PC-9 (cell line): ENCODE measurements around the gene RFT1. TPM values are rescaled to one million over a fixed set of nuclear protein-coding genes. Genes with fewer than 3 reads are reported as not detected.

Experiments
- BruUV-seq: library from RNA; stranded (reverse); fragments of 400-500 nt; replicated peaks from 2 replicates; lab custom pipeline; 2021; lab: Mats Ljungman, UMichigan
- CTCF ChIA-PET: fragments of 300-600 bp; sonication (Branson Sonifier 250); formaldehyde crosslinking; loops from one replicate; lab custom pipeline; 2022; ENCODE audit warnings: antibody characterized with exemption; lab: Charles Lee
- POLR2A ChIA-PET: fragments of 300-600 bp; sonication (Branson Sonifier 250); formaldehyde crosslinking; loops from one replicate; lab custom pipeline; 2022; ENCODE audit warnings: antibody characterized with exemption; ENCODE audit not compliant: unreplicated experiment; lab: Charles Lee
- DNase-seq, 2 experiments: peaks; one replicate each; pipeline versions ENCODE4 v3.0.0 to v3.0.0-alpha.2; 2015 to 2022; ENCODE audit warnings: mixed read lengths in 1 of 2
- H2AFZ ChIP-seq: fragments of 200-600 bp; sonication (generic); 2 replicates; pipeline ENCODE4 v1.8.1; 2017; ENCODE audit warnings: antibody characterized with exemption
- H3F3A ChIP-seq: fragments of 200-600 bp; sonication (generic); 2 replicates; pipeline ENCODE4 v1.8.1; 2017; ENCODE audit warnings: antibody characterized with exemption, mild to moderate bottlenecking, low read depth; ENCODE audit not compliant: insufficient read depth
- H3K27ac ChIP-seq: fragments of 200-600 bp; sonication (generic); 2 replicates; pipeline ENCODE4 v1.6.1; 2016; ENCODE audit warnings: mixed run types
- H3K27me3 ChIP-seq: fragments of 200-600 bp; sonication (generic); 2 replicates; pipeline ENCODE4 v1.6.1; 2016; ENCODE audit warnings: low read depth, mixed run types; ENCODE audit not compliant: insufficient read depth
- H3K36me3 ChIP-seq: fragments of 200-600 bp; sonication (generic); 2 replicates; pipeline ENCODE4 v1.6.1; 2016; ENCODE audit warnings: low read depth, mixed run types
- H3K4me1 ChIP-seq: fragments of 200-600 bp; sonication (generic); replicated peaks from 2 replicates; pipeline ENCODE4 v1.6.1; 2016; ENCODE audit warnings: mixed run types; ENCODE audit not compliant: insufficient read depth
- H3K4me2 ChIP-seq: fragments of 200-600 bp; sonication (generic); 2 replicates; pipeline ENCODE4 v1.6.1; 2017; ENCODE audit warnings: mixed run types
- H3K4me3 ChIP-seq: fragments of 200-600 bp; sonication (generic); 2 replicates; pipeline ENCODE4 v1.6.1; 2016; ENCODE audit warnings: mixed run types
- H3K79me2 ChIP-seq: fragments of 200-600 bp; sonication (generic); 2 replicates; pipeline ENCODE4 v1.6.1; 2017; ENCODE audit warnings: low read depth, mixed run types
- H3K9me2 ChIP-seq: fragments of 200-600 bp; sonication (generic); 2 replicates; pipeline ENCODE4 v1.8.1; 2017; ENCODE audit warnings: mild to moderate bottlenecking; ENCODE audit not compliant: insufficient read depth
- H3K9me3 ChIP-seq: fragments of 200-600 bp; sonication (generic); 2 replicates; pipeline ENCODE4 v1.8.1; 2016; ENCODE audit warnings: low read depth; ENCODE audit not compliant: insufficient read depth
- H4K20me1 ChIP-seq: fragments of 200-600 bp; sonication (generic); 2 replicates; pipeline ENCODE4 v1.8.1; 2017; ENCODE audit not compliant: insufficient read depth
- EZH2 ChIP-seq: fragments of 200-600 bp; sonication (generic); IDR thresholded peaks from 2 replicates; pipeline ENCODE4 v1.8.0; 2017; ENCODE audit warnings: antibody characterized with exemption, low read depth
- intact Hi-C: fragments of 100-400 bp; cut with micrococcal nuclease; formaldehyde crosslinking; loops from one replicate; pipeline ENCODE4 v1.10.0; 2022; ENCODE audit not compliant: unreplicated experiment
- total RNA-seq: library from RNA; stranded (reverse); gene quantifications from 2 replicates; pipeline ENCODE4 v1.2.3, GENCODE V29; 2021
- TF ChIP-seq, protein P1 (sequence below): fragments of 200-600 bp; sonication (generic); conservative IDR thresholded peaks from 2 replicates; pipeline ENCODE4 v1.6.1; 2017; ENCODE audit warnings: mixed run types, antibody characterized with exemption, mild to moderate bottlenecking, moderate library complexity

RFT1 gene
- total RNA-seq, 1 experiment from 2014 or later: 31.0 TPM

DNA sequence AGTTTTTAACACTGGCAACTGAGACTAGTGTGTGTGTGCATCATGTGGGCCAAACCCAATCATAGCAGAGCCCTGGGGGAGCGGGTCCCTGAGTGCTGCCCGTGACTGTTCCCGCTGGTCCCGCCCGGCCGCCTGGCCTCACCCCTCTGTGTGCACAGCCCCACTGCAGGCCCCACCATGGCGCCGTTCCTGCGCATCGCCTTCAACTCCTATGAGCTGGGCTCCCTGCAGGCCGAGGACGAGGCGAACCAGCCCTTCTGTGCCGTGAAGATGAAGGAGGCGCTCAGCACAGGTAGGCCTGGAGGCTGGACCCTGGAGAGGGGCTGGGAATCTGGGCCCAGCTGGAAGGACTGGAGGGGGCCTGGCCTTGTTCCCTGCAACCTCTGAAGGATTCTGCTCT is 48.0 kb upstream of the RFT1 start:
- intact Hi-C loops: no loop called here
- no peak overlapping the region for H3K4me3 ChIP-seq
- no peaks in the 10 kb centered on the region for H4K20me1 ChIP-seq
- H3K9me3 ChIP-seq: no peaks in the 10 kb centered on the region
- TF ChIP-seq EZH2: no peak
- TF ChIP-seq, protein P1, sequence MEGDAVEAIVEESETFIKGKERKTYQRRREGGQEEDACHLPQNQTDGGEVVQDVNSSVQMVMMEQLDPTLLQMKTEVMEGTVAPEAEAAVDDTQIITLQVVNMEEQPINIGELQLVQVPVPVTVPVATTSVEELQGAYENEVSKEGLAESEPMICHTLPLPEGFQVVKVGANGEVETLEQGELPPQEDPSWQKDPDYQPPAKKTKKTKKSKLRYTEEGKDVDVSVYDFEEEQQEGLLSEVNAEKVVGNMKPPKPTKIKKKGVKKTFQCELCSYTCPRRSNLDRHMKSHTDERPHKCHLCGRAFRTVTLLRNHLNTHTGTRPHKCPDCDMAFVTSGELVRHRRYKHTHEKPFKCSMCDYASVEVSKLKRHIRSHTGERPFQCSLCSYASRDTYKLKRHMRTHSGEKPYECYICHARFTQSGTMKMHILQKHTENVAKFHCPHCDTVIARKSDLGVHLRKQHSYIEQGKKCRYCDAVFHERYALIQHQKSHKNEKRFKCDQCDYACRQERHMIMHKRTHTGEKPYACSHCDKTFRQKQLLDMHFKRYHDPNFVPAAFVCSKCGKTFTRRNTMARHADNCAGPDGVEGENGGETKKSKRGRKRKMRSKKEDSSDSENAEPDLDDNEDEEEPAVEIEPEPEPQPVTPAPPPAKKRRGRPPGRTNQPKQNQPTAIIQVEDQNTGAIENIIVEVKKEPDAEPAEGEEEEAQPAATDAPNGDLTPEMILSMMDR: no peak
- no peak overlapping the region for H2AFZ ChIP-seq
- H3K36me3 ChIP-seq: no peaks in the 10 kb centered on the region
- H3K27ac ChIP-seq: no peak overlapping the region
- no peaks in the 10 kb centered on the region for H3K4me1 ChIP-seq
- ChIA-PET CTCF (no interaction called here), POLR2A (no interaction called here)
- H3K79me2 ChIP-seq: no peaks in the 10 kb centered on the region
- no TSS peak for BruUV-seq
- DNase-seq: no peak
- no peak overlapping the region for H3K4me2 ChIP-seq
- H3K9me2 ChIP-seq: no peaks in the 10 kb centered on the region
- H3K27me3 ChIP-seq: no peaks in the 10 kb centered on the region
- no peaks in the 10 kb centered on the region for H3F3A ChIP-seq

DNA sequence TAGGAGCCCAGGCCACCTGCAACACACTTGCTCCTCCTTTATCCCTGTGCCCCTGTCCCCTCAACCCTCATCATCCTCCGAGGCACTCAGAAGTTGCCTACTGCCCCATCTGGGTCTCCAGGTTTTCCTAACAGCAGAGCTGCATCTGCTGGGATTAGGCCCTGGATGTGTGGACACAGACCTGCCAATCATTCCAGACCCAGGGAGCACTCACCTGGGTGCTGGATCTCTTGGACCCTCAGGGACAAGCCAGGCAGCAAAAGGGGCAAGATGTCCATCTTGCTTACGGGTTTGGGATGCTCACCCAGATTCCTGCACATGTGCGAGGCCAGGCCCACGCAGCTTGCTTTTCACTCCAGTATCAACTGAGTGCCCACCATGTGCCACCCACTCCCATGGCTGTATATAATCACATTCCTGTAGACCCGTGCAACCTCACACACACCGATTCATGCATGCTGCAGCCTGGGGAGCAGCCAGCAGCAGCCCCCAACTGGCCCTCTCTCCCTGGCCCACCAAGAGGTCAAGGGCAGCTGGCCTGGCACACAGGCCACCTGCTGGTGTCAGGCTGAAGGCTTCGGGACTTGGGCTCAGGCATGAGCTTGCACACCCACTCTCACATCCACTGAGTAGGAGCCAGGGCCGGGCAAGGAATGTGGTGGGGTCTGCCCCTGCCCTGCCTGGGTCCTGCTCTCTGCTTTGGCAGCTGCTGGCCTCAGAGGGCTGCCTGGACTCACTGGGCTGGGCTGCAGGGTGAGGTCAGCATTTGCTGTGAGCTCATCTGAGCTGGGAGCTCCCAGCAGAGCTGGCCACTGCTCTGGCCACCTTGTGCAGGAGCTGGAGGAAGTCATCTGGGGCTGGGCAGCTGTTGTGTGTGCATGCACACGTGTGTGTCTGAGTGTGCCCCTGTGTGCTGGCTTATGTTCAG is 45.6 kb upstream of the RFT1 start:
- ChIA-PET CTCF (no interaction called here), POLR2A (no interaction called here)
- BruUV-seq: no TSS peak
- Histone ChIP-seq H3K4me2 (no peak overlapping the region), H3K9me3 (no peaks in the 10 kb centered on the region), H3K27ac (no peak overlapping the region), H3K36me3 (no peaks in the 10 kb centered on the region), H3K4me1 (no peaks in the 10 kb centered on the region), H4K20me1 (no peaks in the 10 kb centered on the region), H3K9me2 (no peaks in the 10 kb centered on the region), H2AFZ (no peak overlapping the region), H3K27me3 (no peaks in the 10 kb centered on the region), H3K4me3 (no peak overlapping the region), H3F3A (no peaks in the 10 kb centered on the region), H3K79me2 (no peaks in the 10 kb centered on the region)
- intact Hi-C loops: no loop called here
- TF ChIP-seq, protein P1: no peak
- TF ChIP-seq EZH2: no peak
- no peak for DNase-seq

DNA sequence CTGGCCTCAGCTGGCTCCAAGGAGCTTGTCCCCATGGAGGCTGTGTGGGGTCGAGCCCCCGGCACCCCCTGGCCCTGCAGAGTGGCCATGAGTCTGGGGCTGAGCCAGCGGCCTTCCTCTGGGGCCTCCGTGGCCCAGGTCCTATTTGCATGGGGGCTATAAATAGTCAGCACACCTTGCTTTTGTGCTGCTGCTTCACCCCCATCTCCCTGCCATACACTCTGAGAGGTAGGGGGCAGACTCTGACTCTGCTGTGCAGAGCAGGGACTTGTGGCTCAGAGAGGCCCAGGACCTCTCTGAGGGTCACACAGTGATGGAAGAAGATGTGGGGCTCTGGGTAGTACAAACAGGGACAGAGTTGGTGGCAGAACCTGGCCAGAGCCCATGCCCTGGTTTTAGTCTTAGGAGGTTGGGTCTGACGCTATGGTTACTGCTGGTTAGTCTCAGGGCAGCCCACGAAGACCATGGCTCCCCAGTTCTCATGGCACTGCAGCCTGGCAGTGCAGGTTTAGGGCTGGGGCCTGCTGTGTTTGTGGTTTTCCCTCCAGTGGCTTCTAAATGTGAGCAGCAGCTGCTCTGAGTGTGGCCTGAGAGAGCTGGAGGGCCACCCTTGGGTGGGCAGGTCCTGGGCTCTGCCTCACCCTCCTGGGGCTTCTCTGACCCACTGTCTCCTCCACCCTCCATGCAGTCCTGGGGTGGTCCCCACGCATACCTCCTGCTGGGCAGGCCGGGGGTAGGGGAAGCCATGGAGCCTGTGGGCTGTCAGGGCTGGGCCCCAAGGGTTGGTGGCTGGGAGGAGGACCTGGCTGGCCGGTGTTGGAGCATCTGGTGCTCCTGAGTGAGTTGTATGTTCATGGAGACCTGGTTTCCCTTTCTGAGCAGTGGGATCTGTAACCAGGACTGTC is 44.4 kb upstream of the RFT1 start:
- Histone ChIP-seq H4K20me1 (no peaks in the 10 kb centered on the region), H3K9me2 (no peaks in the 10 kb centered on the region), H3K27ac (no peak overlapping the region), H3K27me3 (no peaks in the 10 kb centered on the region), H3K9me3 (no peaks in the 10 kb centered on the region), H3K4me2 (no peak overlapping the region), H3F3A (no peaks in the 10 kb centered on the region), H2AFZ (no peak overlapping the region), H3K79me2 (0 out of 2 replicates have a peak, but pooled peaks cover 2% of the 10 kb centered on the region), H3K36me3 (no peaks in the 10 kb centered on the region), H3K4me3 (no peak overlapping the region), H3K4me1 (no peaks in the 10 kb centered on the region)
- CTCF ChIA-PET: no interaction called here
- no peak for DNase-seq
- BruUV-seq: no TSS peak
- no peak for TF ChIP-seq EZH2
- TF ChIP-seq, protein P1: no peak
- POLR2A ChIA-PET: no interaction called here
- intact Hi-C loops: no loop called here
